OCI-LY7 (cell line): ENCODE data around the gene NOP16. TPM values are rescaled to one million over a fixed set of nuclear protein-coding genes. Genes with fewer than 3 reads are reported as not detected.

Experiments used
- BruUV-seq: library from RNA; stranded (reverse); fragments of 400-500 nt; replicated peaks from 2 replicates; lab custom pipeline; 2021; lab: Mats Ljungman, UMichigan
- CTCF ChIA-PET: fragments of 300-600 bp; sonication (Branson Sonifier 250); formaldehyde crosslinking; loops from one replicate; lab custom pipeline; 2022; ENCODE audit warnings: antibody characterized with exemption; ENCODE audit not compliant: unreplicated experiment; lab: Charles Lee
- POLR2A ChIA-PET: fragments of 300-600 bp; sonication (Branson Sonifier 250); formaldehyde crosslinking; loops from one replicate; lab custom pipeline; 2022; ENCODE audit warnings: antibody characterized with exemption; lab: Charles Lee
- DNase-seq: peaks from one replicate; pipeline ENCODE4 v3.0.0-alpha.2; 2015; ENCODE audit warnings: low spot score
- H2AFZ ChIP-seq: fragments of 200-600 bp; sonication (generic), shearing (Covaris generic); 2 replicates; pipeline ENCODE4 v1.6.1; 2014; ENCODE audit warnings: mild to moderate bottlenecking, antibody characterized with exemption, low read length, moderate library complexity
- H3K27ac ChIP-seq: fragments of 200-600 bp; sonication (generic); 2 replicates; pipeline ENCODE4 v1.5.1; 2014; ENCODE audit warnings: mixed run types, low read depth, mild to moderate bottlenecking, moderate library complexity, low read length, inconsistent platforms; ENCODE audit not compliant: poor library complexity, severe bottlenecking
- H3K36me3 ChIP-seq: fragments of 200-600 bp; sonication (generic); 2 replicates; pipeline ENCODE4 v1.6.1; 2014; ENCODE audit warnings: mild to moderate bottlenecking, antibody characterized with exemption, low read length, moderate library complexity, mixed read lengths; ENCODE audit not compliant: insufficient read depth
- H3K4me1 ChIP-seq: fragments of 200-600 bp; sonication (generic); 2 replicates; pipeline ENCODE4 v1.5.1; 2014; ENCODE audit warnings: mild to moderate bottlenecking, low read length; ENCODE audit not compliant: insufficient read depth, poor library complexity, severe bottlenecking
- H3K4me2 ChIP-seq: fragments of 200-600 bp; sonication (generic); 2 replicates; pipeline ENCODE4 v1.6.1; 2014; ENCODE audit warnings: mild to moderate bottlenecking, low read length
- H3K4me3 ChIP-seq: fragments of 200-600 bp; sonication (generic); 2 replicates; pipeline ENCODE4 v1.5.1; 2014; ENCODE audit warnings: mild to moderate bottlenecking, low read depth, low read length; ENCODE audit not compliant: poor library complexity, severe bottlenecking
- H3K79me2 ChIP-seq: fragments of 200-600 bp; sonication (generic); 2 replicates; pipeline ENCODE4 v1.6.1; 2016; ENCODE audit warnings: low read depth, mild to moderate bottlenecking, low read length, moderate library complexity, mixed read lengths; ENCODE audit not compliant: insufficient read depth
- H3K9me2 ChIP-seq: fragments of 200-600 bp; sonication (generic); 2 replicates; pipeline ENCODE4 v1.6.1; 2016; ENCODE audit warnings: mild to moderate bottlenecking, low read length, mixed read lengths; ENCODE audit not compliant: insufficient read depth
- H3K9me3 ChIP-seq: fragments of 200-600 bp; sonication (generic); 2 replicates; pipeline ENCODE4 v1.6.1; 2014; ENCODE audit warnings: mild to moderate bottlenecking, mixed run types, low read length, mixed read lengths
- H4K20me1 ChIP-seq: fragments of 200-600 bp; sonication (generic); 2 replicates; pipeline ENCODE4 v1.6.1; 2014; ENCODE audit warnings: mild to moderate bottlenecking, antibody characterized with exemption, low read length, moderate library complexity, mixed read lengths; ENCODE audit not compliant: insufficient read depth
- EZH2phosphoT487 ChIP-seq: fragments of 200-600 bp; sonication (generic); IDR thresholded peaks from 2 replicates; pipeline ENCODE4 v1.6.1; 2018; ENCODE audit warnings: low read depth, borderline replicate concordance, mild to moderate bottlenecking, mixed run types, antibody characterized with exemption, low read length, moderate library complexity, mixed read lengths
- intact Hi-C: fragments of 100-400 bp; cut with micrococcal nuclease; formaldehyde crosslinking; loops from one replicate; pipeline ENCODE4 v1.10.0; 2022; ENCODE audit not compliant: unreplicated experiment
- total RNA-seq, 2 experiments: library from RNA; depleted of rRNA in 1 of 2; stranded (reverse); fragments of >200 nt in 1 of 2; shearing (Covaris generic) in 1 of 2; gene quantifications; 2 replicates each; pipeline ENCODE4 v1.2.3, GENCODE V29; 2014 to 2022
- TF ChIP-seq, protein P1 (sequence below): fragments of 200-600 bp; sonication (generic); conservative IDR thresholded peaks from 2 replicates; pipeline ENCODE4 v1.5.1; 2014; ENCODE audit warnings: mild to moderate bottlenecking, antibody characterized with exemption, low read length, moderate library complexity, mixed read lengths

Gene NOP16
- total RNA-seq, 2 experiments from 2014 or later: 83.8 to 86.4 TPM

DNA sequence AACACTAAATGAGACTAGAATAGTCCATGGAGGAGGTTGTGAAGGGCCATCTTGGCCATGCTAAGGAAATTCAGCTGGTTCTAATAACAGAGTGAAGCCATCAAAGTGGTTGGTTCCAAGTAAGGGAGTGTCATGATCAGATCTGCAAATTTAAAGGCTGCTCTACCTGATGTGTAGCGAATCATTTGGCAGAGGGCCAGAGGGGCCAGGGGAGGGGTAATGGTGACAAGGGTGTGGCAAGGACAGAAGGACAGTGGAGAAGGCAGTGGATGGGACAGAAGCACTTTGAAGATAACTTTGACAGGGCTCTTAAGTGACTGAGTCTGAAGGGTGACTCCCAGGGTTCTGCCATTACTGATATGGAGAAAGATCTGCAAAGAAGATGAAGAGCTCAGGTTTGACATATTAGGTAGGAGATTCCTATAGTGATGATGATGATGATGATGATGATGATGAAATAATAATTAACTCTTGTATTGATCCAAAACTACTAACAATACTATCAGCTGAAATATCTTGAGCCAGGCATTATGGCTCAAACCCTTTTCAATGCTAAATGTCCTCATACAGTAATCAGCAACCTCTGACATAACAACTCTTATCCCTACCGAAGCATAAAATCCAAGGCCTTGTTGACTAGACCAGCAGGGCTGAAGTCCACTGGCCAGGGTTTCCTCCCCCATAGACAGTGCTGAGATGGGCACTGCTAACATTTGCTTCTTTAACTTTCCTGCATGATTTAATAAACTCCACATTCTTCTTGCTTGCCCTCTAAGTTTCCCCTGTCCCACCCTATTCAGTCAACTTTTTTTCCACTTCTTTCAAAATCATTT lies 46.9 kb downstream of the NOP16 start:
- Histone ChIP-seq H4K20me1 (no peaks in the 10 kb centered on the region), H3K9me2 (no peaks in the 10 kb centered on the region), H2AFZ (no peak overlapping the region), H3K79me2 (no peaks in the 10 kb centered on the region), H3K9me3 (no peaks in the 10 kb centered on the region), H3K4me2 (no peak overlapping the region), H3K4me3 (no peak overlapping the region), H3K4me1 (no peaks in the 10 kb centered on the region), H3K36me3 (peaks cover 52% of the 10 kb centered on the region), H3K27ac (no peak overlapping the region)
- BruUV-seq: no TSS peak
- CTCF ChIA-PET: no interaction called here
- POLR2A ChIA-PET: interaction anchor here (1.2 kb wide), 1 partner anchor 54 kb away, joined by 4 read pairs; no protein-coding TSS in a partner anchor
- intact Hi-C loops: no loop called here
- DNase-seq: no peak
- TF ChIP-seq, protein P1, sequence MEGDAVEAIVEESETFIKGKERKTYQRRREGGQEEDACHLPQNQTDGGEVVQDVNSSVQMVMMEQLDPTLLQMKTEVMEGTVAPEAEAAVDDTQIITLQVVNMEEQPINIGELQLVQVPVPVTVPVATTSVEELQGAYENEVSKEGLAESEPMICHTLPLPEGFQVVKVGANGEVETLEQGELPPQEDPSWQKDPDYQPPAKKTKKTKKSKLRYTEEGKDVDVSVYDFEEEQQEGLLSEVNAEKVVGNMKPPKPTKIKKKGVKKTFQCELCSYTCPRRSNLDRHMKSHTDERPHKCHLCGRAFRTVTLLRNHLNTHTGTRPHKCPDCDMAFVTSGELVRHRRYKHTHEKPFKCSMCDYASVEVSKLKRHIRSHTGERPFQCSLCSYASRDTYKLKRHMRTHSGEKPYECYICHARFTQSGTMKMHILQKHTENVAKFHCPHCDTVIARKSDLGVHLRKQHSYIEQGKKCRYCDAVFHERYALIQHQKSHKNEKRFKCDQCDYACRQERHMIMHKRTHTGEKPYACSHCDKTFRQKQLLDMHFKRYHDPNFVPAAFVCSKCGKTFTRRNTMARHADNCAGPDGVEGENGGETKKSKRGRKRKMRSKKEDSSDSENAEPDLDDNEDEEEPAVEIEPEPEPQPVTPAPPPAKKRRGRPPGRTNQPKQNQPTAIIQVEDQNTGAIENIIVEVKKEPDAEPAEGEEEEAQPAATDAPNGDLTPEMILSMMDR: no peak

DNA sequence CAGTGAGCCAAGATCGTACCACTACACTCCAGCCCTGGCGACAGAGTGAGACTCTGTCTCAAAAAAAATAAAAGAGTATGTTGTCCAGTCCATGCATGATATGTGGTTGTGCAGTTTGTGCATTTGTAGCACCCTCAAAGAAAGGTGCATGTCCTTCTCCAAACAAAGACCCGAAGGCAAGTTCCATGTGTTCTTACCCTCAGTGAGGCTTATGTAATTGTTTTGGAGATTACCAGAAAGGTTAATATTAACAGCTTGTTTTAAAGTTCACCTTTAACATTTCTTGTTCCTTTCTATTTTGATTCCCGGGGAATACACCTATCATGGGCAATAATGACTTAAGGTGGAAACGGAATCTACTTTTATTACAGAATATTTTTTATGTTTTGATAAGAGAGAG lies 49.1 kb downstream of the NOP16 start:
- Histone ChIP-seq H2AFZ (no peak overlapping the region), H3K4me2 (no peak overlapping the region), H3K4me3 (no peak overlapping the region), H3K36me3 (peaks cover 37% of the 10 kb centered on the region), H3K9me3 (no peaks in the 10 kb centered on the region), H3K4me1 (no peaks in the 10 kb centered on the region), H3K27ac (no peak overlapping the region), H3K79me2 (no peaks in the 10 kb centered on the region), H3K9me2 (no peaks in the 10 kb centered on the region), H4K20me1 (no peaks in the 10 kb centered on the region)
- DNase-seq: no peak
- CTCF ChIA-PET: no interaction called here
- intact Hi-C loops: no loop called here
- BruUV-seq: no TSS peak
- TF ChIP-seq, protein P1: no peak
- no peak for TF ChIP-seq EZH2phosphoT487
- POLR2A ChIA-PET: interaction anchor here (2.2 kb wide), 1 partner anchor 16 kb away, joined by 6 read pairs; no protein-coding TSS in a partner anchor

DNA sequence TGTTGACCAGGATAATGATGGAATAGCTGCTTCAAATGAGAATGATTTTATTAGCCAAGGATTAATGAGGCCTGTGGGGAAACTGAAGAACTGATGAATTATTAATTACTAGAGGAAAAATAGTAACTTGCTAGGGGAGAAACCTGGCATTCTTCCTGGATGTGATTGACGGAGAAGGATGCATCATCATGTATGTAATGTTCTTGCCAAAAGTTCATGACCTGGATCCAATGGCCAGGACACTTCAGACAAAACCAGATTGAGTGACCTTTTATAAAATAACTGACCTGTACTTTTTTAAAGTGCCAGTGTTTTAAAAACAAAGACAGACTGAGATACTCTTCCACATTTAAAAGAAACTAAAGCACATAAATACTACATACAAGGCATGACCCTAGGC lies 50.5 kb downstream of the NOP16 start:
- Histone ChIP-seq H3K4me2 (no peak overlapping the region), H3K9me3 (no peaks in the 10 kb centered on the region), H4K20me1 (no peaks in the 10 kb centered on the region), H3K9me2 (no peaks in the 10 kb centered on the region), H3K36me3 (peaks cover 37% of the 10 kb centered on the region), H3K79me2 (no peaks in the 10 kb centered on the region), H2AFZ (no peak overlapping the region), H3K27ac (no peak overlapping the region), H3K4me3 (no peak overlapping the region), H3K4me1 (no peaks in the 10 kb centered on the region)
- no TSS peak for BruUV-seq
- TF ChIP-seq, protein P1: no peak
- TF ChIP-seq EZH2phosphoT487: no peak
- no peak for DNase-seq
- intact Hi-C loops: no loop called here
- ChIA-PET POLR2A (interaction anchor here (0.6 kb wide), 1 partner anchor 237 kb away, joined by 3 read pairs; no protein-coding TSS in a partner anchor), CTCF (no interaction called here)
